ENCODE measurements around the gene ANO2.

The ANO2 gene

GRCh38 chr12:5568325-5568981, 376.6 kb downstream of the ANO2 start:
- no peak overlapping the region for H3K27ac ChIP-seq (ENCODE audit: low read depth, low read length)
- no peaks in the 10 kb centered on the region for H3K79me2 ChIP-seq (ENCODE audit: control insufficient read depth, insufficient read depth, low read length, unreplicated experiment)
- H3K36me3 ChIP-seq (ENCODE audit: insufficient read depth, low read length): no peaks in the 10 kb centered on the region
- H3K27me3 ChIP-seq (ENCODE audit: insufficient read depth, low read length): no peaks in the 10 kb centered on the region
- no peak overlapping the region for H2AFZ ChIP-seq (ENCODE audit: low read length, unreplicated experiment)
- no peak overlapping the region for H3K4me3 ChIP-seq (ENCODE audit: low read depth, low read length)
- no peaks in the 10 kb centered on the region for H3K4me1 ChIP-seq (ENCODE audit: control insufficient read depth, insufficient read depth, low read length, unreplicated experiment)

- no peak overlapping the region for H2AFZ ChIP-seq (ENCODE audit: low read length, unreplicated experiment)
- no peaks in the 10 kb centered on the region for H3K79me2 ChIP-seq (ENCODE audit: control insufficient read depth, insufficient read depth, low read length, unreplicated experiment)
- H3K4me3 ChIP-seq (ENCODE audit: low read depth, low read length): no peak overlapping the region
- H3K4me1 ChIP-seq (ENCODE audit: control insufficient read depth, insufficient read depth, low read length, unreplicated experiment): no peaks in the 10 kb centered on the region
- no peaks in the 10 kb centered on the region for H3K27me3 ChIP-seq (ENCODE audit: insufficient read depth, low read length)
- no peaks in the 10 kb centered on the region for H3K36me3 ChIP-seq (ENCODE audit: insufficient read depth, low read length)
- no peak overlapping the region for H3K27ac ChIP-seq (ENCODE audit: low read depth, low read length)
Observed at GRCh38 chr12:5567016-5567725, 377.9 kb downstream of the ANO2 start.

GRCh38 chr12:5565933-5566599, 379.0 kb downstream of the ANO2 start:
- Histone ChIP-seq H3K27me3 (ENCODE audit: insufficient read depth, low read length) (no peaks in the 10 kb centered on the region), H3K79me2 (ENCODE audit: control insufficient read depth, insufficient read depth, low read length, unreplicated experiment) (no peaks in the 10 kb centered on the region), H3K4me3 (ENCODE audit: low read depth, low read length) (no peak overlapping the region), H3K36me3 (ENCODE audit: insufficient read depth, low read length) (no peaks in the 10 kb centered on the region), H3K4me1 (ENCODE audit: control insufficient read depth, insufficient read depth, low read length, unreplicated experiment) (no peaks in the 10 kb centered on the region), H3K27ac (ENCODE audit: low read depth, low read length) (no peak overlapping the region), H2AFZ (ENCODE audit: low read length, unreplicated experiment) (no peak overlapping the region)

GRCh38 chr12:5562581-5562980, 382.5 kb downstream of the ANO2 start:
- Histone ChIP-seq H3K4me1 (ENCODE audit: control insufficient read depth, insufficient read depth, low read length, unreplicated experiment) (no peaks in the 10 kb centered on the region), H3K27ac (ENCODE audit: low read depth, low read length) (no peak overlapping the region), H3K27me3 (ENCODE audit: insufficient read depth, low read length) (no peaks in the 10 kb centered on the region), H3K4me3 (ENCODE audit: low read depth, low read length) (no peak overlapping the region), H3K36me3 (ENCODE audit: insufficient read depth, low read length) (no peaks in the 10 kb centered on the region), H3K79me2 (ENCODE audit: control insufficient read depth, insufficient read depth, low read length, unreplicated experiment) (no peaks in the 10 kb centered on the region), H2AFZ (ENCODE audit: low read length, unreplicated experiment) (no peak overlapping the region)

- H3K36me3 ChIP-seq (ENCODE audit: insufficient read depth, low read length): no peaks in the 10 kb centered on the region
- H3K4me3 ChIP-seq (ENCODE audit: low read depth, low read length): no peak overlapping the region
- no peaks in the 10 kb centered on the region for H3K27me3 ChIP-seq (ENCODE audit: insufficient read depth, low read length)
- H3K27ac ChIP-seq (ENCODE audit: low read depth, low read length): no peak overlapping the region
- H3K79me2 ChIP-seq (ENCODE audit: control insufficient read depth, insufficient read depth, low read length, unreplicated experiment): no peaks in the 10 kb centered on the region
- no peak overlapping the region for H2AFZ ChIP-seq (ENCODE audit: low read length, unreplicated experiment)
- no peaks in the 10 kb centered on the region for H3K4me1 ChIP-seq (ENCODE audit: control insufficient read depth, insufficient read depth, low read length, unreplicated experiment)
Observed at GRCh38 chr12:5561846-5562245, 383.2 kb downstream of the ANO2 start.

- Histone ChIP-seq H3K27ac (ENCODE audit: low read depth, low read length) (no peak overlapping the region), H3K27me3 (ENCODE audit: insufficient read depth, low read length) (no peaks in the 10 kb centered on the region), H2AFZ (ENCODE audit: low read length, unreplicated experiment) (no peak overlapping the region), H3K36me3 (ENCODE audit: insufficient read depth, low read length) (no peaks in the 10 kb centered on the region), H3K4me1 (ENCODE audit: control insufficient read depth, insufficient read depth, low read length, unreplicated experiment) (no peaks in the 10 kb centered on the region), H3K4me3 (ENCODE audit: low read depth, low read length) (no peak overlapping the region), H3K79me2 (ENCODE audit: control insufficient read depth, insufficient read depth, low read length, unreplicated experiment) (no peaks in the 10 kb centered on the region)
Observed at GRCh38 chr12:5561057-5561456, 384.0 kb downstream of the ANO2 start.

- Histone ChIP-seq H3K36me3 (ENCODE audit: insufficient read depth, low read length) (no peaks in the 10 kb centered on the region), H3K27me3 (ENCODE audit: insufficient read depth, low read length) (no peaks in the 10 kb centered on the region), H3K27ac (ENCODE audit: low read depth, low read length) (no peak overlapping the region), H3K79me2 (ENCODE audit: control insufficient read depth, insufficient read depth, low read length, unreplicated experiment) (no peaks in the 10 kb centered on the region), H3K4me3 (ENCODE audit: low read depth, low read length) (no peak overlapping the region), H3K4me1 (ENCODE audit: control insufficient read depth, insufficient read depth, low read length, unreplicated experiment) (no peaks in the 10 kb centered on the region), H2AFZ (ENCODE audit: low read length, unreplicated experiment) (no peak overlapping the region)
Observed at GRCh38 chr12:5560265-5560664, 384.8 kb downstream of the ANO2 start.

- Histone ChIP-seq H2AFZ (ENCODE audit: low read length, unreplicated experiment) (no peak overlapping the region), H3K27ac (ENCODE audit: low read depth, low read length) (no peak overlapping the region), H3K4me1 (ENCODE audit: control insufficient read depth, insufficient read depth, low read length, unreplicated experiment) (no peaks in the 10 kb centered on the region), H3K36me3 (ENCODE audit: insufficient read depth, low read length) (no peaks in the 10 kb centered on the region), H3K4me3 (ENCODE audit: low read depth, low read length) (no peak overlapping the region), H3K27me3 (ENCODE audit: insufficient read depth, low read length) (no peaks in the 10 kb centered on the region), H3K79me2 (ENCODE audit: control insufficient read depth, insufficient read depth, low read length, unreplicated experiment) (no peaks in the 10 kb centered on the region)
Observed at GRCh38 chr12:5557906-5558305, 387.2 kb downstream of the ANO2 start.

GRCh38 chr12:5556946-5557673, 387.9 kb downstream of the ANO2 start:
- Histone ChIP-seq H3K27ac (ENCODE audit: low read depth, low read length) (no peak overlapping the region), H3K79me2 (ENCODE audit: control insufficient read depth, insufficient read depth, low read length, unreplicated experiment) (no peaks in the 10 kb centered on the region), H3K27me3 (ENCODE audit: insufficient read depth, low read length) (no peaks in the 10 kb centered on the region), H3K36me3 (ENCODE audit: insufficient read depth, low read length) (no peaks in the 10 kb centered on the region), H3K4me3 (ENCODE audit: low read depth, low read length) (no peak overlapping the region), H2AFZ (ENCODE audit: low read length, unreplicated experiment) (no peak overlapping the region), H3K4me1 (ENCODE audit: control insufficient read depth, insufficient read depth, low read length, unreplicated experiment) (no peaks in the 10 kb centered on the region)

GRCh38 chr12:5556033-5556614, 388.9 kb downstream of the ANO2 start:
- H3K27ac ChIP-seq (ENCODE audit: low read depth, low read length): no peak overlapping the region
- H2AFZ ChIP-seq (ENCODE audit: low read length, unreplicated experiment): no peak overlapping the region
- H3K27me3 ChIP-seq (ENCODE audit: insufficient read depth, low read length): no peaks in the 10 kb centered on the region
- no peak overlapping the region for H3K4me3 ChIP-seq (ENCODE audit: low read depth, low read length)
- H3K4me1 ChIP-seq (ENCODE audit: control insufficient read depth, insufficient read depth, low read length, unreplicated experiment): no peaks in the 10 kb centered on the region
- H3K79me2 ChIP-seq (ENCODE audit: control insufficient read depth, insufficient read depth, low read length, unreplicated experiment): no peaks in the 10 kb centered on the region
- no peaks in the 10 kb centered on the region for H3K36me3 ChIP-seq (ENCODE audit: insufficient read depth, low read length)
